ENCODE data around the gene SLC16A5.

SLC16A5 gene

GRCh38 chr17:75073618-75074047, 14.1 kb upstream of the SLC16A5 start:
- Histone ChIP-seq H3K4me1 (ENCODE audit: insufficient read depth, low read length, severe bottlenecking) (peaks cover 13% of the 10 kb centered on the region), H3K4me2 (ENCODE audit: low read length) (no peak overlapping the region), H3K9me2 (ENCODE audit: low read depth, low read length) (no peaks in the 10 kb centered on the region), H3K27ac (ENCODE audit: low read depth, low read length, poor library complexity, severe bottlenecking) (no peak overlapping the region), H3K4me3 (ENCODE audit: low read depth, low read length, poor library complexity, severe bottlenecking) (no peak overlapping the region), H3K79me2 (ENCODE audit: insufficient read depth, low read length) (no peaks in the 10 kb centered on the region), H3F3A (ENCODE audit: insufficient read depth, low read length) (no peaks in the 10 kb centered on the region), H3K9me3 (ENCODE audit: low read length) (no peaks in the 10 kb centered on the region), H3K36me3 (ENCODE audit: insufficient read depth, low read length) (no peaks in the 10 kb centered on the region), H3K9ac (ENCODE audit: low read length) (no peak overlapping the region), H2AFZ (ENCODE audit: low read length) (no peak overlapping the region), H3K27me3 (ENCODE audit: insufficient read depth, low read length) (0 out of 2 replicates have a peak, but pooled peaks cover 11% of the 10 kb centered on the region), H4K20me1 (ENCODE audit: insufficient read depth, low read length) (no peaks in the 10 kb centered on the region)
- TF ChIP-seq EZH2 (IDR thresholded peaks at IDR 0.05; ENCODE audit: borderline replicate concordance, low read length) (no peak), CTCF (IDR thresholded peaks at IDR 0.05; ENCODE audit: low read length) (no peak)

GRCh38 chr17:75074532-75074931, 13.2 kb upstream of the SLC16A5 start:
- TF ChIP-seq EZH2 (IDR thresholded peaks at IDR 0.05; ENCODE audit: borderline replicate concordance, low read length): no peak
- no peak for TF ChIP-seq CTCF (IDR thresholded peaks at IDR 0.05; ENCODE audit: low read length)
- no peaks in the 10 kb centered on the region for H3K9me2 ChIP-seq (ENCODE audit: low read depth, low read length)
- no peaks in the 10 kb centered on the region for H3K9me3 ChIP-seq (ENCODE audit: low read length)
- 0 out of 2 replicates have a peak, but pooled peaks cover 11% of the 10 kb centered on the region for H3K27me3 ChIP-seq (ENCODE audit: insufficient read depth, low read length)
- H3K4me1 ChIP-seq (ENCODE audit: insufficient read depth, low read length, severe bottlenecking): peaks cover 13% of the 10 kb centered on the region
- H3K36me3 ChIP-seq (ENCODE audit: insufficient read depth, low read length): no peaks in the 10 kb centered on the region
- H3F3A ChIP-seq (ENCODE audit: insufficient read depth, low read length): no peaks in the 10 kb centered on the region
- H3K79me2 ChIP-seq (ENCODE audit: insufficient read depth, low read length): no peaks in the 10 kb centered on the region
- no peak overlapping the region for H3K4me3 ChIP-seq (ENCODE audit: low read depth, low read length, poor library complexity, severe bottlenecking)
- no peak overlapping the region for H3K9ac ChIP-seq (ENCODE audit: low read length)
- no peaks in the 10 kb centered on the region for H4K20me1 ChIP-seq (ENCODE audit: insufficient read depth, low read length)
- no peak overlapping the region for H3K27ac ChIP-seq (ENCODE audit: low read depth, low read length, poor library complexity, severe bottlenecking)
- H2AFZ ChIP-seq (ENCODE audit: low read length): no peak overlapping the region
- no peak overlapping the region for H3K4me2 ChIP-seq (ENCODE audit: low read length)

GRCh38 chr17:75075597-75076336, 12.0 kb upstream of the SLC16A5 start:
- Histone ChIP-seq H2AFZ (ENCODE audit: low read length) (no peak overlapping the region), H3K4me1 (ENCODE audit: insufficient read depth, low read length, severe bottlenecking) (peaks cover 13% of the 10 kb centered on the region), H3K27me3 (ENCODE audit: insufficient read depth, low read length) (0 out of 2 replicates have a peak, but pooled peaks cover 11% of the 10 kb centered on the region), H3K9me2 (ENCODE audit: low read depth, low read length) (no peaks in the 10 kb centered on the region), H3K79me2 (ENCODE audit: insufficient read depth, low read length) (no peaks in the 10 kb centered on the region), H3K36me3 (ENCODE audit: insufficient read depth, low read length) (no peaks in the 10 kb centered on the region), H3K4me3 (ENCODE audit: low read depth, low read length, poor library complexity, severe bottlenecking) (no peak overlapping the region), H3F3A (ENCODE audit: insufficient read depth, low read length) (no peaks in the 10 kb centered on the region), H3K9me3 (ENCODE audit: low read length) (no peaks in the 10 kb centered on the region), H3K4me2 (ENCODE audit: low read length) (no peak overlapping the region), H3K27ac (ENCODE audit: low read depth, low read length, poor library complexity, severe bottlenecking) (no peak overlapping the region), H3K9ac (ENCODE audit: low read length) (no peak overlapping the region), H4K20me1 (ENCODE audit: insufficient read depth, low read length) (no peaks in the 10 kb centered on the region)
- TF ChIP-seq CTCF (IDR thresholded peaks at IDR 0.05; ENCODE audit: low read length) (no peak), EZH2 (IDR thresholded peaks at IDR 0.05; ENCODE audit: borderline replicate concordance, low read length) (no peak)
